Neural progenitor cell (in vitro differentiated cells): ENCODE measurements around the gene KNOP1.

Experiments
- EZH2 ChIP-seq: fragments of 200-600 bp; sonication (generic); IDR thresholded peaks from 2 replicates; pipeline ENCODE4 v1.6.1; 2017; ENCODE audit warnings: antibody characterized with exemption, mild to moderate bottlenecking, moderate library complexity
- EZH2phosphoT487 ChIP-seq: fragments of 200-600 bp; sonication (generic); IDR thresholded peaks from 2 replicates; pipeline ENCODE4 v1.6.1; 2017; ENCODE audit warnings: antibody characterized with exemption
- TF ChIP-seq, protein P1 (sequence below): fragments of 200-600 bp; sonication (generic); IDR thresholded peaks from 2 replicates; pipeline ENCODE4 v1.5.1; 2017; ENCODE audit warnings: antibody characterized with exemption, mild to moderate bottlenecking

GRCh38 chr16:19757762-19758595 lies 40.0 kb upstream of the KNOP1 start:
- TF ChIP-seq, protein P1, sequence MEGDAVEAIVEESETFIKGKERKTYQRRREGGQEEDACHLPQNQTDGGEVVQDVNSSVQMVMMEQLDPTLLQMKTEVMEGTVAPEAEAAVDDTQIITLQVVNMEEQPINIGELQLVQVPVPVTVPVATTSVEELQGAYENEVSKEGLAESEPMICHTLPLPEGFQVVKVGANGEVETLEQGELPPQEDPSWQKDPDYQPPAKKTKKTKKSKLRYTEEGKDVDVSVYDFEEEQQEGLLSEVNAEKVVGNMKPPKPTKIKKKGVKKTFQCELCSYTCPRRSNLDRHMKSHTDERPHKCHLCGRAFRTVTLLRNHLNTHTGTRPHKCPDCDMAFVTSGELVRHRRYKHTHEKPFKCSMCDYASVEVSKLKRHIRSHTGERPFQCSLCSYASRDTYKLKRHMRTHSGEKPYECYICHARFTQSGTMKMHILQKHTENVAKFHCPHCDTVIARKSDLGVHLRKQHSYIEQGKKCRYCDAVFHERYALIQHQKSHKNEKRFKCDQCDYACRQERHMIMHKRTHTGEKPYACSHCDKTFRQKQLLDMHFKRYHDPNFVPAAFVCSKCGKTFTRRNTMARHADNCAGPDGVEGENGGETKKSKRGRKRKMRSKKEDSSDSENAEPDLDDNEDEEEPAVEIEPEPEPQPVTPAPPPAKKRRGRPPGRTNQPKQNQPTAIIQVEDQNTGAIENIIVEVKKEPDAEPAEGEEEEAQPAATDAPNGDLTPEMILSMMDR: no peak
- no peak for TF ChIP-seq EZH2
- no peak for TF ChIP-seq EZH2phosphoT487
